Activated gamma-delta T cell treated with anti-CD3 and anti-CD28 coated beads, Interleukin-2, amount 50 U/mL, for 16 hours (primary cell): ENCODE measurements around the gene PRKD3.

Source experiments
- DNase-seq: peaks from one replicate; pipeline ENCODE4 v3.0.0-alpha.2; 2020; ENCODE audit warnings: low read depth

The PRKD3 gene

GRCh38 chr2:37343537-37344434, 19.2 kb upstream of the PRKD3 start:
- DNase-seq: no peak

GRCh38 chr2:37342591-37343220, 18.1 kb upstream of the PRKD3 start:
- no peak for DNase-seq

- no peak for DNase-seq
These were observed 16.0 kb upstream of the PRKD3 start for GRCh38 chr2:37340637-37341036.

- DNase-seq: no peak
These were observed 14.3 kb upstream of the PRKD3 start for GRCh38 chr2:37338933-37339332.

- DNase-seq: no peak
These were observed 13.1 kb upstream of the PRKD3 start for GRCh38 chr2:37337620-37338280.

- DNase-seq: no peak
These were observed 11.0 kb upstream of the PRKD3 start for GRCh38 chr2:37335604-37336003.

GRCh38 chr2:37333256-37333655, 8.6 kb upstream of the PRKD3 start:
- DNase-seq: no peak

- no peak for DNase-seq
These were observed 7.9 kb upstream of the PRKD3 start for GRCh38 chr2:37332560-37332959.

GRCh38 chr2:37330681-37331080, 6.0 kb upstream of the PRKD3 start:
- DNase-seq: no peak

- DNase-seq: no peak
These were observed 2.4 kb upstream of the PRKD3 start for GRCh38 chr2:37326866-37327634.

- no peak for DNase-seq
These were observed 1.7 kb upstream of the PRKD3 start for GRCh38 chr2:37326285-37326684.

GRCh38 chr2:37325625-37326071, 1.0 kb upstream of the PRKD3 start:
- no peak for DNase-seq

- DNase-seq: peak; percentile 53
These were observed 172 bp downstream of the PRKD3 start for GRCh38 chr2:37324536-37324785.

GRCh38 chr2:37323781-37324535, 675 bp downstream of the PRKD3 start:
- peak; percentile 18 for DNase-seq

GRCh38 chr2:37323176-37323780, 1.4 kb downstream of the PRKD3 start:
- DNase-seq: no peak

GRCh38 chr2:37322368-37322767, 2.3 kb downstream of the PRKD3 start:
- DNase-seq: no peak

- DNase-seq: no peak
These were observed 3.5 kb downstream of the PRKD3 start for GRCh38 chr2:37321029-37321682.

GRCh38 chr2:37319754-37320609, 4.7 kb downstream of the PRKD3 start:
- DNase-seq: no peak

- no peak for DNase-seq
These were observed 6.2 kb downstream of the PRKD3 start for GRCh38 chr2:37318401-37318800.

- DNase-seq: no peak
These were observed 6.9 kb downstream of the PRKD3 start for GRCh38 chr2:37317746-37318145.
